HTERT RPE-1 (cell line): Measurements from ENCODE around the gene SLC39A5.
"Not testable (repeated sequence)": the region's sequence is repeated elsewhere in the genome, so short reads cannot be mapped to it uniquely, and the experiment has no call there.

Source experiments
- in situ Hi-C: fragments of 300-500 bp; cut with MboI; formaldehyde crosslinking; loops from 4 replicates; pipeline ENCODE4 v1.14.3; 2020; ENCODE audit warnings: low sequenced_read_pairs

The SLC39A5 gene

GRCh38 chr12:56272468-56272867 is 42.6 kb downstream of the SLC39A5 start:
- in situ Hi-C loops, result not testable (repeated sequence)

DNA sequence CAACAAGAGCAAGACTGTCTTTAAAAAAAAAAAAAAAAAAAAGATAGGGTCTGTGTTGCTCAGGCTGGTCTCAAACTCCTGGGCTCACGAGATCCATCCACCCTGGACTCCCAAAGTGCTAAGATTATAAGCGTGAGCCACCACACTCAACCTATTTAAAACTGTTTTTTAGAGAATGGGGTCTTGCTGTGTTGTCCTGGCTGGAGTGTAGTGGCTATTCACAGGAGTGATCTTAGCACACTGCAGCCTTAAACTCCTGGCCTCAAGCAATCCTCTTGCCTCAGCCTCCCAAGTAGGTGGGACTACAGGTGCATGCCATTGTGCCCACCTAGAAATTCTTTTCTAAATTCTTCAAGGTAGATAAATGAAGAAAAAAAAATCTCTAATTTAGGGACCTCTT is 44.4 kb downstream of the SLC39A5 start:
- in situ Hi-C loops, result no loop called here

- in situ Hi-C loops, result no loop called here
Measured at GRCh38 chr12:56278905-56279304, 49.1 kb downstream of the SLC39A5 start.

DNA sequence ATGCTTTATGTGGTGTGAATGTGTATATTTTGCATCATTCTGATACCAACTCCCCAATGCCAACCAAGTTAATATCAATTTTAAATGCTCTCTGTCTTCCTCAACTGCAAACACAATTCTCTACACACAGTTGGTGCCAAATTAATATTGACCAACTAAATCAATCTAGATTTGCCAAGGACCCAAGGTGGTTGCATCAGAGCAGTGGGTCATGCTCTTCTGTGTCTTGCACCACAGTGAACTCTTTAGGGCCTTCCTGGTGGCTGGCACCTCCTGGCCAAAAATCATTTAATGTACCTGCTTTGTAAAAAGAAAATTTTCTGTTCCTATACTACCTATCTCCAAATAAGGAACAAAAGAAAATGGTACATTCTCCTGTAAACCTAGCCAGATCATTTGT is 51.0 kb downstream of the SLC39A5 start:
- in situ Hi-C loops, result no loop called here

DNA sequence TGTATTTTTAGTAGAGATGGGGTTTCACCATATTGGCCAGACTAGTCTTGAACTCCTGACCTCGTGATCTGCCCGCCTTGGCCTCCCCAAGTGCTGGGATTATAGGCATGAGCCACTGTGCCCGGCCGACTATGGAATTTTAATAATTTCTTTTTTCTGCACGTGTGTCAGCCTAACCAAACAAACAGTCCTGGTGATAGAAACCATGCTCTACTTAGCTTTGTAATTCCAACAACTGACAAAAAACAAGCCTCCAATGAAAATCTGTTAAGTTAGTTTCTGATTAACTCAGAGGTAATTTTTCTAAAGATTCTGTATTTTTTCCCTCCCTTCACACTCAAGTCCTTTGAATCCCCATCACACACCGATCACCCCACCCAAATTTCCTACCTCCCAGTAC is 52.2 kb downstream of the SLC39A5 start:
- in situ Hi-C loops, result no loop called here

- in situ Hi-C loops, result no loop called here
Measured at GRCh38 chr12:56282579-56282978, 52.7 kb downstream of the SLC39A5 start.

DNA sequence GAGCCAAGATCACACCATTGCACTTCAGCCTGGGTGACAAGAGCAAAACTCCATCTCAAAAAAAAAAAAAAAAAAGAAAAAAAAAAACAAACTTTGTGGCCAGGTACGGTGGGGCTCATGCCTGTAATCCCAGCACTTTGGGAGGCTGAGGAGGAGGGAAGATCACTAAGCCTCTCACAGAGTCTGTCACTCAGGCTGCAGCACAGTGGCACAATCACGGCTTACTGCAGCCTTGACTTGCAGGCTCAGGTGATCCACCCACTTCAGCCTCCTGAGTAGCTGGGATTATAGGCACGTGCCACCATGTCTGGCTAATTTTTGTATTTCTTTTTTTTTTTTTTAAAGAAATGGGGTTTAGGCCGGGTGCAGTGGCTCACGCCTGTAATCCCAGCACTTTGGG is 54.4 kb downstream of the SLC39A5 start:
- in situ Hi-C loops, result not testable (repeated sequence)

DNA sequence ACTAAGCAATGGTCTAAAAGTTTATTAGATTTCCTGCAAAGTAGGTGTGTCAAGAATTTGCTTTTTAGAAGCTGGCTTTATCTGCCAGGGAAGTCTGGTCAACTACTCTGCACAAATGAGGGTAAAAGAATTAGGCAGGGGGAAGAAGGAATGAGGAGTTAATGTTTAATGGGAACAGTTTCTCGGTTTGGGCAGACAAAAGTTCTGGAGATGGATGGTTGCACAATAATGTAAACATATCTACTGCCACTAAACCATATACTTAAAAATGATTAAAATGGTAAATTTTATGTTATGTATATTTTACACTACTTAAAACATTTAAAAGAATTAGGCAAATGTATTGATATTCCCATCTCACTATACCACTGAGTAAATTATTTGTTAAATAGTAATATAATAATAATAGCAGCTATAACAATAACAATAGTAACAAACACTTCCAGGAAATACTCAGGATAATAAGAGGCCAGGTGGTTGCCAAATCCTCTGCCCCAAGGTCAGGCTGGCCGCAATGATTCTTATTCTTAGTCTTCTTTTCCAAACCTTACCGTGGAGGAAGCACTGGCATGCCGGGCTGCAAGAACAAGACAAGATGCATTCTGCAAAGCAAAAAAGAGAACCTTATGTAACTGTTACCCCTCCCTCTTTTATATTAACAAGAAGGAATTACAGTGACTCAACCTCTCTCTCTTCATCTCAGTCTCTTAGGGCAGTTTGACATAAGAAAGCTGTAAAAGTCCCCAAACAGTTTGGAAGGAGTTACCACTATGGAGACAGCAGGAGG is 56.4 kb downstream of the SLC39A5 start:
- in situ Hi-C loops, result no loop called here
